Measurements from ENCODE around the gene EEF1AKMT2.

EEF1AKMT2 gene

DNA sequence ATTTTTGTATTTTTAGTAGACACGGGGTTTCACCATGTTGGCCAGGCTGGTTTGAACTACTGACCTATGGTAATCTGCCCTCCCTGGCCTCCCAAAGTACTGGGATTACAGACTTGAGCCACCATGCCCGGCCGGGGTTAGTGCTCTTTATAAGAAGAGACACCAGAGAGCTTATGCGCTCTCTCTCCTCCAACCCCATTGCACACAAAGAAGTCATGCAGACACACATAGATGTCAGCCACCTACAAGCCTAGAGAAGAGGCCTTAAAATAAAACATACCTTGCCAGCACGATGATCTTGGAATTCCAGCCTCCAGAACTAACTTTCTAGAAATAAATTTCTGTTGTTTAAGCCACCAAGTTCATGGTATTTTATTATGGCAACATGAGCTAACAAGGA lies 37.5 kb downstream of the EEF1AKMT2 start (continued):
- no peak for TF ChIP-seq BACH2 (CRISPR knock-in tag; IDR thresholded peaks at IDR 0.05; ENCODE audit: borderline replicate concordance)
- TF ChIP-seq TCF4 (CRISPR knock-in tag; IDR thresholded peaks at IDR 0.05; ENCODE audit: borderline replicate concordance): no peak
- TF ChIP-seq, protein P1, sequence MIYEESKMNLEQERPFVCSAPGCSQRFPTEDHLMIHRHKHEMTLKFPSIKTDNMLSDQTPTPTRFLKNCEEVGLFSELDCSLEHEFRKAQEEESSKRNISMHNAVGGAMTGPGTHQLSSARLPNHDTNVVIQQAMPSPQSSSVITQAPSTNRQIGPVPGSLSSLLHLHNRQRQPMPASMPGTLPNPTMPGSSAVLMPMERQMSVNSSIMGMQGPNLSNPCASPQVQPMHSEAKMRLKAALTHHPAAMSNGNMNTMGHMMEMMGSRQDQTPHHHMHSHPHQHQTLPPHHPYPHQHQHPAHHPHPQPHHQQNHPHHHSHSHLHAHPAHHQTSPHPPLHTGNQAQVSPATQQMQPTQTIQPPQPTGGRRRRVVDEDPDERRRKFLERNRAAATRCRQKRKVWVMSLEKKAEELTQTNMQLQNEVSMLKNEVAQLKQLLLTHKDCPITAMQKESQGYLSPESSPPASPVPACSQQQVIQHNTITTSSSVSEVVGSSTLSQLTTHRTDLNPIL (CRISPR knock-in tag; IDR thresholded peaks at IDR 0.05; ENCODE audit: low read depth): no peak
- no peak for TF ChIP-seq SNAI2 (CRISPR knock-in tag; IDR thresholded peaks at IDR 0.05)
- no peak for TF ChIP-seq PPARA (CRISPR knock-in tag; IDR thresholded peaks at IDR 0.05; ENCODE audit: borderline replicate concordance)
- TF ChIP-seq, protein P2, sequence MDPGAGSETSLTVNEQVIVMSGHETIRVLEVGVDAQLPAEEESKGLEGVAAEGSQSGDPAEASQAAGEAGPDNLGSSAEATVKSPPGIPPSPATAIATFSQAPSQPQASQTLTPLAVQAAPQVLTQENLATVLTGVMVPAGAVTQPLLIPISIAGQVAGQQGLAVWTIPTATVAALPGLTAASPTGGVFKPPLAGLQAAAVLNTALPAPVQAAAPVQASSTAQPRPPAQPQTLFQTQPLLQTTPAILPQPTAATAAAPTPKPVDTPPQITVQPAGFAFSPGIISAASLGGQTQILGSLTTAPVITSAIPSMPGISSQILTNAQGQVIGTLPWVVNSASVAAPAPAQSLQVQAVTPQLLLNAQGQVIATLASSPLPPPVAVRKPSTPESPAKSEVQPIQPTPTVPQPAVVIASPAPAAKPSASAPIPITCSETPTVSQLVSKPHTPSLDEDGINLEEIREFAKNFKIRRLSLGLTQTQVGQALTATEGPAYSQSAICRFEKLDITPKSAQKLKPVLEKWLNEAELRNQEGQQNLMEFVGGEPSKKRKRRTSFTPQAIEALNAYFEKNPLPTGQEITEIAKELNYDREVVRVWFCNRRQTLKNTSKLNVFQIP (CRISPR knock-in tag; IDR thresholded peaks at IDR 0.05; ENCODE audit: borderline replicate concordance, low read depth): no peak
- TF ChIP-seq ZFP30 (CRISPR knock-in tag; IDR thresholded peaks at IDR 0.05): no peak
- no peak for TF ChIP-seq CSDC2 (CRISPR knock-in tag; IDR thresholded peaks at IDR 0.05)
- TF ChIP-seq ESRRG (CRISPR knock-in tag; IDR thresholded peaks at IDR 0.05): no peak
- no peak for TF ChIP-seq ZNF70 (CRISPR knock-in tag; IDR thresholded peaks at IDR 0.05)
- TF ChIP-seq ZNF8 (CRISPR knock-in tag; IDR thresholded peaks at IDR 0.05): no peak

DNA sequence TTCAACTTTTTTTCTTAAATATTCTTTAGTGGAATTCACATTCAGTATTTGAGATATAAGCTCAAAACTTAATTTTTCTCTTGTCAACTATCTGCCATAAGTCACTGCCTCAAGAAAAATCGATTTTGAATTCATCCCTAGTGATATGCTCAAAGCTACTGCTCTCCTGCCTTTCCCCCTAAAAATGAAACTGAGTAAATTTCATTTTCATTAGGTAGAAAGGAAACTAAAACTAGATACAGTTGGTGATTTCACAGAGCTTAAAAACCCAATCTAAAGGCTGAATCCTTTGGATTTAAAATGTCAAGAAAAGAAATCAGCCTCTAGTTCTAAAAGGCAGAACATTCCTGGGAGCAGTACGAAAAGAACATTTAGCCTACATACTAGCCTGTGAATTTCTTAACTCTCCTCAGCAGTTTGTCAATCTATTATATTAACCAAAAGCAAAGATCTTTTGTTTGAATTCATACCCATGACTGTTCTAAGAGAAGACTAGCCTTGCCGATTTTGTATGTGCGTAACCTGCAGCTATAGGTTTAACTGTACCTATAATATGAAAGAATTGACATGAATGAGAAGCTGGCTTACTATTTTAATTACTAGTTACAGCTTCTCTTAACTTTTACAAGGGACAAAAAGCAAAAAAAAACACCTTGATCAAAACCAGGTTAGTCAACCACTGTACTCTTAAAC lies 42.6 kb downstream of the EEF1AKMT2 start:
- TF ChIP-seq ISL1 (CRISPR knock-in tag; IDR thresholded peaks at IDR 0.05) (no peak), TOX (CRISPR knock-in tag; IDR thresholded peaks at IDR 0.05; ENCODE audit: borderline replicate concordance) (no peak), ARNTL (CRISPR knock-in tag; IDR thresholded peaks at IDR 0.05; ENCODE audit: borderline replicate concordance, low read depth) (no peak), ZNF8 (CRISPR knock-in tag; IDR thresholded peaks at IDR 0.05) (no peak), ZNF70 (CRISPR knock-in tag; IDR thresholded peaks at IDR 0.05) (no peak), RARB (CRISPR knock-in tag; IDR thresholded peaks at IDR 0.05) (no peak), CSDC2 (CRISPR knock-in tag; IDR thresholded peaks at IDR 0.05) (no peak), PPARA (CRISPR knock-in tag; IDR thresholded peaks at IDR 0.05; ENCODE audit: borderline replicate concordance) (no peak), TCF4 (CRISPR knock-in tag; IDR thresholded peaks at IDR 0.05; ENCODE audit: borderline replicate concordance) (no peak), ZC3H10 (CRISPR knock-in tag; IDR thresholded peaks at IDR 0.05) (no peak), OSR1 (CRISPR knock-in tag; IDR thresholded peaks at IDR 0.05) (no peak), ZFP30 (CRISPR knock-in tag; IDR thresholded peaks at IDR 0.05) (no peak), BACH2 (CRISPR knock-in tag; IDR thresholded peaks at IDR 0.05; ENCODE audit: borderline replicate concordance) (no peak), ESRRG (CRISPR knock-in tag; IDR thresholded peaks at IDR 0.05) (no peak), SNAI2 (CRISPR knock-in tag; IDR thresholded peaks at IDR 0.05) (no peak), GLIS3 (CRISPR knock-in tag; IDR thresholded peaks at IDR 0.05) (no peak)
- TF ChIP-seq, protein P3, sequence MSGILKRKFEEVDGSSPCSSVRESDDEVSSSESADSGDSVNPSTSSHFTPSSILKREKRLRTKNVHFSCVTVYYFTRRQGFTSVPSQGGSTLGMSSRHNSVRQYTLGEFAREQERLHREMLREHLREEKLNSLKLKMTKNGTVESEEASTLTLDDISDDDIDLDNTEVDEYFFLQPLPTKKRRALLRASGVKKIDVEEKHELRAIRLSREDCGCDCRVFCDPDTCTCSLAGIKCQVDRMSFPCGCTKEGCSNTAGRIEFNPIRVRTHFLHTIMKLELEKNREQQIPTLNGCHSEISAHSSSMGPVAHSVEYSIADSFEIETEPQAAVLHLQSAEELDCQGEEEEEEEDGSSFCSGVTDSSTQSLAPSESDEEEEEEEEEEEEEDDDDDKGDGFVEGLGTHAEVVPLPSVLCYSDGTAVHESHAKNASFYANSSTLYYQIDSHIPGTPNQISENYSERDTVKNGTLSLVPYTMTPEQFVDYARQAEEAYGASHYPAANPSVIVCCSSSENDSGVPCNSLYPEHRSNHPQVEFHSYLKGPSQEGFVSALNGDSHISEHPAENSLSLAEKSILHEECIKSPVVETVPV (CRISPR knock-in tag; IDR thresholded peaks at IDR 0.05): no peak
- TF ChIP-seq, protein P2 (CRISPR knock-in tag; IDR thresholded peaks at IDR 0.05; ENCODE audit: borderline replicate concordance, low read depth): no peak
- TF ChIP-seq, protein P4, sequence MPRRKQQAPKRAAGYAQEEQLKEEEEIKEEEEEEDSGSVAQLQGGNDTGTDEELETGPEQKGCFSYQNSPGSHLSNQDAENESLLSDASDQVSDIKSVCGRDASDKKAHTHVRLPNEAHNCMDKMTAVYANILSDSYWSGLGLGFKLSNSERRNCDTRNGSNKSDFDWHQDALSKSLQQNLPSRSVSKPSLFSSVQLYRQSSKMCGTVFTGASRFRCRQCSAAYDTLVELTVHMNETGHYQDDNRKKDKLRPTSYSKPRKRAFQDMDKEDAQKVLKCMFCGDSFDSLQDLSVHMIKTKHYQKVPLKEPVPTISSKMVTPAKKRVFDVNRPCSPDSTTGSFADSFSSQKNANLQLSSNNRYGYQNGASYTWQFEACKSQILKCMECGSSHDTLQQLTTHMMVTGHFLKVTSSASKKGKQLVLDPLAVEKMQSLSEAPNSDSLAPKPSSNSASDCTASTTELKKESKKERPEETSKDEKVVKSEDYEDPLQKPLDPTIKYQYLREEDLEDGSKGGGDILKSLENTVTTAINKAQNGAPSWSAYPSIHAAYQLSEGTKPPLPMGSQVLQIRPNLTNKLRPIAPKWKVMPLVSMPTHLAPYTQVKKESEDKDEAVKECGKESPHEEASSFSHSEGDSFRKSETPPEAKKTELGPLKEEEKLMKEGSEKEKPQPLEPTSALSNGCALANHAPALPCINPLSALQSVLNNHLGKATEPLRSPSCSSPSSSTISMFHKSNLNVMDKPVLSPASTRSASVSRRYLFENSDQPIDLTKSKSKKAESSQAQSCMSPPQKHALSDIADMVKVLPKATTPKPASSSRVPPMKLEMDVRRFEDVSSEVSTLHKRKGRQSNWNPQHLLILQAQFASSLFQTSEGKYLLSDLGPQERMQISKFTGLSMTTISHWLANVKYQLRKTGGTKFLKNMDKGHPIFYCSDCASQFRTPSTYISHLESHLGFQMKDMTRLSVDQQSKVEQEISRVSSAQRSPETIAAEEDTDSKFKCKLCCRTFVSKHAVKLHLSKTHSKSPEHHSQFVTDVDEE (CRISPR knock-in tag; IDR thresholded peaks at IDR 0.05): no peak
- no peak for ATAC-seq

DNA sequence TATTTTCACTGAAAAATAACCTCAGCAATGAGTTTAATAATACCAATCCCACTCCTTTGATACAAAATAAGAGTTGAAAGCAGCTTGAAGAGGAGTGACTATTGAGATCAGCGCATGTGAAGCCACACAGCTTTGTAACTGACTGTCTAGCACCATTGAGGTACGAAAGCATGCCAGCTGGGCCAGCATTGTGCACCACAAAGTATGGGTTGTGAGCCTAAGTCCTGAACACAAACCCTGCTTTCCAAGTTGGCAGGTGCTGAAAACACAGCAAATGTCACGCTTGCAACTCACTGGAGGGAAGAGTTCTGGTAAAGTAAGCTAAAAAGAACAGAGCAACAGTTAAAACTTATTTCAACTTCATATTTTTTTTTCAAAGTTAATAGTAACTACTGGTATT lies 43.5 kb downstream of the EEF1AKMT2 start:
- ATAC-seq: no peak
- TF ChIP-seq ZNF565 (CRISPR knock-in tag; conservative IDR thresholded peaks at IDR 0.05; ENCODE audit: low read depth) (no peak), ISL1 (CRISPR knock-in tag; IDR thresholded peaks at IDR 0.05) (no peak), ESRRG (CRISPR knock-in tag; IDR thresholded peaks at IDR 0.05) (no peak), ZFP3 (CRISPR knock-in tag; IDR thresholded peaks at IDR 0.05) (no peak), RARB (CRISPR knock-in tag; IDR thresholded peaks at IDR 0.05) (no peak), TCF4 (CRISPR knock-in tag; IDR thresholded peaks at IDR 0.05; ENCODE audit: borderline replicate concordance) (no peak)
- TF ChIP-seq, protein P1 (CRISPR knock-in tag; IDR thresholded peaks at IDR 0.05; ENCODE audit: low read depth): no peak
- TF ChIP-seq, protein P2 (CRISPR knock-in tag; IDR thresholded peaks at IDR 0.05; ENCODE audit: borderline replicate concordance, low read depth): no peak

Measured in SK-N-SH treated with all-trans-retinoic acid at 6 μM for 48 hours (cell line).